ENCODE data around the gene NKIRAS2. TPM values are rescaled to one million over a fixed set of nuclear protein-coding genes. Genes with fewer than 3 reads are reported as not detected.

The NKIRAS2 gene
- total RNA-seq, 2 donors from 2014 or later: 64.8 to 69.8 TPM

- Histone ChIP-seq H3K4me3 (no peak overlapping the region), H3K4me1 (peaks cover 0 to 12% of the 10 kb centered on the region in 2 donors), H3K27ac (no peak overlapping the region), H3K27me3 (no peaks in the 10 kb centered on the region), H3K36me3 (no peaks in the 10 kb centered on the region), H3K9me3 (no peaks in the 10 kb centered on the region)
- TF ChIP-seq CTCF (IDR thresholded peaks at IDR 0.05): no peak
- DNase-seq (ENCODE audit: low spot score): no peak
Observed at GRCh38 chr17:42061646-42062487, 42.0 kb downstream of the NKIRAS2 start.

GRCh38 chr17:42062681-42063080 is 42.8 kb downstream of the NKIRAS2 start:
- no peak for DNase-seq (ENCODE audit: low spot score)
- Histone ChIP-seq H3K9me3 (no peaks in the 10 kb centered on the region), H3K4me3 (no peak overlapping the region), H3K36me3 (no peaks in the 10 kb centered on the region), H3K27ac (no peak overlapping the region), H3K4me1 (peaks cover 0 to 12% of the 10 kb centered on the region in 2 donors), H3K27me3 (no peaks in the 10 kb centered on the region)
- TF ChIP-seq CTCF (IDR thresholded peaks at IDR 0.05): no peak

- Histone ChIP-seq H3K27me3 (no peaks in the 10 kb centered on the region), H3K4me1 (peaks cover 0 to 12% of the 10 kb centered on the region in 2 donors), H3K27ac (no peak overlapping the region), H3K9me3 (no peaks in the 10 kb centered on the region), H3K36me3 (no peaks in the 10 kb centered on the region), H3K4me3 (no peak overlapping the region)
- TF ChIP-seq CTCF (IDR thresholded peaks at IDR 0.05): no peak
- DNase-seq (ENCODE audit: low spot score): no peak
Observed at GRCh38 chr17:42065201-42065600, 45.3 kb downstream of the NKIRAS2 start.

- no peaks in the 10 kb centered on the region for H3K9me3 ChIP-seq
- peak; percentile 66 for DNase-seq (ENCODE audit: low spot score)
- no peak overlapping the region for H3K27ac ChIP-seq
- no peaks in the 10 kb centered on the region for H3K36me3 ChIP-seq
- H3K27me3 ChIP-seq: peaks cover 0 to 9% of the 10 kb centered on the region in 2 donors
- TF ChIP-seq CTCF (IDR thresholded peaks at IDR 0.05): peak; percentile 65 to 91
- H3K4me1 ChIP-seq: peaks cover 0 to 18% of the 10 kb centered on the region in 2 donors
- H3K4me3 ChIP-seq: no peak overlapping the region
Observed at GRCh38 chr17:42067371-42068091, 47.6 kb downstream of the NKIRAS2 start.

GRCh38 chr17:42068979-42069378 is 49.1 kb downstream of the NKIRAS2 start:
- Histone ChIP-seq H3K27me3 (peaks cover 0 to 12% of the 10 kb centered on the region in 2 donors), H3K27ac (no peak overlapping the region)

More at GRCh38 chr17:42068979-42069378, 49.1 kb downstream of the NKIRAS2 start:
- TF ChIP-seq CTCF (IDR thresholded peaks at IDR 0.05): no peak
- no peak for DNase-seq (ENCODE audit: low spot score)
- Histone ChIP-seq H3K36me3 (no peaks in the 10 kb centered on the region), H3K4me1 (peaks cover 0 to 12% of the 10 kb centered on the region in 2 donors), H3K4me3 (no peak overlapping the region), H3K9me3 (no peaks in the 10 kb centered on the region)
